K562 (cell line): Measurements from ENCODE around the gene HES3. TPM values are rescaled to one million over a fixed set of nuclear protein-coding genes. Genes with fewer than 3 reads are reported as not detected.

Experiments
- ATF1 ChIP-seq, 2 experiments: fragments of 450-650 bp in 1 of 2; IDR thresholded peaks; 2 replicates each; pipeline ENCODE4 v1.6.1; 2016; ENCODE audit warnings: missing compliant biosample characterization in 1 of 2, missing genetic modification characterization in 1 of 2
- BHLHE40 ChIP-seq: IDR thresholded peaks from 2 replicates; pipeline ENCODE4 v1.6.1; 2011; ENCODE audit warnings: low read length, improper control_type of control experiment
- MEIS2 ChIP-seq: fragments of 450-650 bp; IDR thresholded peaks from 2 replicates; pipeline ENCODE4 v1.6.1; 2014; ENCODE audit warnings: mild to moderate bottlenecking; ENCODE audit not compliant: partially characterized antibody
- NFIC ChIP-seq: fragments of 450-650 bp; IDR thresholded peaks from 2 replicates; pipeline ENCODE4 v1.6.1; 2017; ENCODE audit warnings: mild to moderate bottlenecking, inconsistent platforms
- NR2F6 ChIP-seq: fragments of 450-650 bp; formaldehyde crosslinking; IDR thresholded peaks from 2 replicates; pipeline ENCODE4 v1.4.0; 2020; ENCODE audit warnings: mild to moderate bottlenecking
- POLR2B ChIP-seq: fragments of 450-650 bp; IDR thresholded peaks from 2 replicates; pipeline ENCODE4 v1.6.1; 2018; ENCODE audit warnings: low read depth; ENCODE audit not compliant: partially characterized antibody
- RBM25 ChIP-seq: fragments of 200-400 bp; formaldehyde crosslinking; IDR thresholded peaks from 2 replicates; pipeline ENCODE4 v1.6.1; 2018; ENCODE audit warnings: low read length, low read depth, moderate library complexity; ENCODE audit not compliant: severe bottlenecking
- SP1 ChIP-seq: sonication (generic); formaldehyde crosslinking; IDR thresholded peaks from 2 replicates; pipeline ENCODE4 v1.8.1; 2022; ENCODE audit warnings: mild to moderate bottlenecking, missing genetic modification reagents
- ZNF507 ChIP-seq: conservative IDR thresholded peaks from 2 replicates; pipeline ENCODE4 v1.6.1; 2017; ENCODE audit warnings: missing genetic modification characterization, missing compliant biosample characterization
- ZNF699 ChIP-seq: fragments of 250-450 bp; sonication (Bioruptor Pico); IDR thresholded peaks from 2 replicates; pipeline ENCODE4 v1.8.0; 2021; ENCODE audit warnings: mild to moderate bottlenecking, moderate library complexity; ENCODE audit not compliant: insufficient replicate concordance
- ZNF764 ChIP-seq: fragments of 250-450 bp; sonication (Bioruptor Pico); IDR thresholded peaks from 2 replicates; pipeline ENCODE4 v1.4.0; 2020; ENCODE audit warnings: low read depth, mild to moderate bottlenecking, moderate library complexity
- polyA plus RNA-seq, 8 experiments: library from polyadenylated mRNA; depleted of rRNA in 4 of 8; stranded (reverse) in 5 of 8; unstranded in 3 of 8; fragments of >200 nt; fragmentation: Nextera tagmentation in 2 of 8; fragmentation: Illumina TruSeq in 1 of 8; extraction: Ambion mirVana in 2 of 8; extraction: Trizol in 1 of 8; gene quantifications; 2 replicates each; pipeline versions ENCODE4 v1.2.1 to v1.2.3, GENCODE V29; 2011 to 2014; ENCODE audit warnings: inconsistent platforms in 1 of 8, missing spikeins in 1 of 8
- total RNA-seq, 7 experiments: library from RNA; depleted of rRNA in 6 of 7; stranded (reverse); fragments of >200 nt in 6 of 7; fragmentation: Illumina TruSeq in 2 of 7; extraction: Trizol in 2 of 7; gene quantifications; 2 replicates each; pipeline versions ENCODE4 v1.2.1 to v1.2.3, GENCODE V29; 2011 to 2021; ENCODE audit warnings: low replicate concordance in 1 of 7
- TF ChIP-seq, protein P1 (sequence below): sonication (generic); formaldehyde crosslinking; IDR thresholded peaks from 2 replicates; pipeline ENCODE4 v1.8.1; 2023; ENCODE audit warnings: mild to moderate bottlenecking, missing genetic modification reagents, moderate library complexity
- TF ChIP-seq, protein P2 (sequence below): fragments of 450-650 bp; IDR thresholded peaks from 2 replicates; pipeline ENCODE4 v1.6.1; 2017; ENCODE audit warnings: antibody characterized with exemption, mild to moderate bottlenecking
- TF ChIP-seq, protein P3 (sequence below): sonication (generic); formaldehyde crosslinking; IDR thresholded peaks from 2 replicates; pipeline ENCODE4 v1.5.0; 2020; ENCODE audit warnings: missing genetic modification reagents
- TF ChIP-seq, protein P4 (sequence below): IDR thresholded peaks from 2 replicates; pipeline ENCODE4 v1.6.1; 2014; ENCODE audit warnings: antibody characterized with exemption
- TF ChIP-seq, protein P5 (sequence below): fragments of 250-450 bp; sonication (Bioruptor Pico); IDR thresholded peaks from 2 replicates; pipeline ENCODE4 v1.9.0; 2021; ENCODE audit warnings: mild to moderate bottlenecking, inconsistent platforms

The HES3 gene
- total and polyA plus RNA-seq, 9 of the 15 experiments (the other 6 are each of a cell fraction or from before 2014, with no cell fraction given): not detected

DNA sequence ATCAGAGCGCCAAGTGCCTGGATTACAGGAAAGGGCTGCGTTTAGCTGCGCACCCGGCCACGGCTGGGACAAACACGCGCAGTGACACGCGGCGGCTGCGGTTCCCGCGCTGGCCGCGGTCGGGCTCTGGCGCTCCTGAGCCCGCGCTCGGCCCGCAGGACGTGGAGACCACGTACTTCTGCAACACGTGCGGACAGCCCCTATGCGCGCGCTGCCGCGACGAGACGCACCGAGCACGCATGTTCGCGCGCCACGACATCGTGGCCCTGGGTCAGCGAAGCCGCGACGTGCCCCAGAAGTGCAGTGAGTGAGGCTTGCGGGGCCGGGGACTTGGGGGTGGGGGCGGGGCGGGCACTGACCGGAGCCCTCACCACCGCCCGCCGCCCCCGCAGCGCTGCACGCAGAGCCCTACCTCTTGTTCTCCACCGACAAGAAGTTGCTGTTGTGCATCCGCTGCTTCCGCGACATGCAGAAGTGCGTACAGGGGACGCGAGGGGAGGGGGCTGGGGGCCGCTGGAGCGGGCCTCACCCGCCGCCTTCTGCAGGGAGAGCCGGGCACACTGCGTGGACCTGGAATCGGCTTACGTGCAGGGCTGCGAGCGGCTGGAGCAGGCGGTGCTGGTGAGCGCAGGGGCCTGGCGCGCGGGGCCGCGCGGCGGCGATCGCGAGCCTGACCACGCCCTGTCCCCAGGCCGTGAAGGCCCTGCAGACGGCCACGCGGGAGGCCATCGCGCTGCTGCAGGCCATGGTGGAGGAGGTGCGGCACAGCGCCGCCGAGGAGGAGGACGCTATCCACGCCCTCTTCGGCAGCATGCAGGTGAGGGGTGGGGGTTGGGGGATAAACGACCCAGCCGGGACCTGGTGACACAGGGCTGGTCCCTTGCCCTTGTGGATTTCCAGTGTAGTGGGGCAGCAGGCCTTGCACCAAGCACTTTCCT lies 35.0 kb upstream of the HES3 start (continued):
- TF ChIP-seq, protein P1, sequence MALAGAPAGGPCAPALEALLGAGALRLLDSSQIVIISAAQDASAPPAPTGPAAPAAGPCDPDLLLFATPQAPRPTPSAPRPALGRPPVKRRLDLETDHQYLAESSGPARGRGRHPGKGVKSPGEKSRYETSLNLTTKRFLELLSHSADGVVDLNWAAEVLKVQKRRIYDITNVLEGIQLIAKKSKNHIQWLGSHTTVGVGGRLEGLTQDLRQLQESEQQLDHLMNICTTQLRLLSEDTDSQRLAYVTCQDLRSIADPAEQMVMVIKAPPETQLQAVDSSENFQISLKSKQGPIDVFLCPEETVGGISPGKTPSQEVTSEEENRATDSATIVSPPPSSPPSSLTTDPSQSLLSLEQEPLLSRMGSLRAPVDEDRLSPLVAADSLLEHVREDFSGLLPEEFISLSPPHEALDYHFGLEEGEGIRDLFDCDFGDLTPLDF: peak; percentile 69
- TF ChIP-seq, protein P2, sequence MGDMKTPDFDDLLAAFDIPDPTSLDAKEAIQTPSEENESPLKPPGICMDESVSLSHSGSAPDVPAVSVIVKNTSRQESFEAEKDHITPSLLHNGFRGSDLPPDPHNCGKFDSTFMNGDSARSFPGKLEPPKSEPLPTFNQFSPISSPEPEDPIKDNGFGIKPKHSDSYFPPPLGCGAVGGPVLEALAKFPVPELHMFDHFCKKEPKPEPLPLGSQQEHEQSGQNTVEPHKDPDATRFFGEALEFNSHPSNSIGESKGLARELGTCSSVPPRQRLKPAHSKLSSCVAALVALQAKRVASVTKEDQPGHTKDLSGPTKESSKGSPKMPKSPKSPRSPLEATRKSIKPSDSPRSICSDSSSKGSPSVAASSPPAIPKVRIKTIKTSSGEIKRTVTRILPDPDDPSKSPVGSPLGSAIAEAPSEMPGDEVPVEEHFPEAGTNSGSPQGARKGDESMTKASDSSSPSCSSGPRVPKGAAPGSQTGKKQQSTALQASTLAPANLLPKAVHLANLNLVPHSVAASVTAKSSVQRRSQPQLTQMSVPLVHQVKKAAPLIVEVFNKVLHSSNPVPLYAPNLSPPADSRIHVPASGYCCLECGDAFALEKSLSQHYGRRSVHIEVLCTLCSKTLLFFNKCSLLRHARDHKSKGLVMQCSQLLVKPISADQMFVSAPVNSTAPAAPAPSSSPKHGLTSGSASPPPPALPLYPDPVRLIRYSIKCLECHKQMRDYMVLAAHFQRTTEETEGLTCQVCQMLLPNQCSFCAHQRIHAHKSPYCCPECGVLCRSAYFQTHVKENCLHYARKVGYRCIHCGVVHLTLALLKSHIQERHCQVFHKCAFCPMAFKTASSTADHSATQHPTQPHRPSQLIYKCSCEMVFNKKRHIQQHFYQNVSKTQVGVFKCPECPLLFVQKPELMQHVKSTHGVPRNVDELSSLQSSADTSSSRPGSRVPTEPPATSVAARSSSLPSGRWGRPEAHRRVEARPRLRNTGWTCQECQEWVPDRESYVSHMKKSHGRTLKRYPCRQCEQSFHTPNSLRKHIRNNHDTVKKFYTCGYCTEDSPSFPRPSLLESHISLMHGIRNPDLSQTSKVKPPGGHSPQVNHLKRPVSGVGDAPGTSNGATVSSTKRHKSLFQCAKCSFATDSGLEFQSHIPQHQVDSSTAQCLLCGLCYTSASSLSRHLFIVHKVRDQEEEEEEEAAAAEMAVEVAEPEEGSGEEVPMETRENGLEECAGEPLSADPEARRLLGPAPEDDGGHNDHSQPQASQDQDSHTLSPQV: peak; percentile 53; the same call in 1 of the 2 replicates
- no peak for TF ChIP-seq RBM25
- TF ChIP-seq ZNF764 (CRISPR knock-in tag): no peak
- TF ChIP-seq, protein P3, sequence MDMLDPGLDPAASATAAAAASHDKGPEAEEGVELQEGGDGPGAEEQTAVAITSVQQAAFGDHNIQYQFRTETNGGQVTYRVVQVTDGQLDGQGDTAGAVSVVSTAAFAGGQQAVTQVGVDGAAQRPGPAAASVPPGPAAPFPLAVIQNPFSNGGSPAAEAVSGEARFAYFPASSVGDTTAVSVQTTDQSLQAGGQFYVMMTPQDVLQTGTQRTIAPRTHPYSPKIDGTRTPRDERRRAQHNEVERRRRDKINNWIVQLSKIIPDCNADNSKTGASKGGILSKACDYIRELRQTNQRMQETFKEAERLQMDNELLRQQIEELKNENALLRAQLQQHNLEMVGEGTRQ (CRISPR knock-in tag): peak; percentile 44; the same call in 1 of the 2 replicates
- TF ChIP-seq ATF1 (CRISPR knock-in tag; IDR thresholded peaks at IDR 0.05): no peak
- TF ChIP-seq ATF1 (tag; IDR thresholded peaks at IDR 0.05): peak; percentile 14
- TF ChIP-seq, protein P4, sequence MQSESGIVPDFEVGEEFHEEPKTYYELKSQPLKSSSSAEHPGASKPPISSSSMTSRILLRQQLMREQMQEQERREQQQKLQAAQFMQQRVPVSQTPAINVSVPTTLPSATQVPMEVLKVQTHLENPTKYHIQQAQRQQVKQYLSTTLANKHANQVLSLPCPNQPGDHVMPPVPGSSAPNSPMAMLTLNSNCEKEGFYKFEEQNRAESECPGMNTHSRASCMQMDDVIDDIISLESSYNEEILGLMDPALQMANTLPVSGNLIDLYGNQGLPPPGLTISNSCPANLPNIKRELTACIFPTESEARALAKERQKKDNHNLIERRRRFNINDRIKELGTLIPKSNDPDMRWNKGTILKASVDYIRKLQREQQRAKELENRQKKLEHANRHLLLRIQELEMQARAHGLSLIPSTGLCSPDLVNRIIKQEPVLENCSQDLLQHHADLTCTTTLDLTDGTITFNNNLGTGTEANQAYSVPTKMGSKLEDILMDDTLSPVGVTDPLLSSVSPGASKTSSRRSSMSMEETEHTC: no peak
- TF ChIP-seq NR2F6 (CRISPR knock-in tag): no peak
- peak; percentile 26 for TF ChIP-seq MEIS2
- 0 out of 2 replicates have a peak, but pooled peaks have one; percentile 7 for TF ChIP-seq NFIC
- peak; percentile 33 for TF ChIP-seq POLR2B
- TF ChIP-seq, protein P5, sequence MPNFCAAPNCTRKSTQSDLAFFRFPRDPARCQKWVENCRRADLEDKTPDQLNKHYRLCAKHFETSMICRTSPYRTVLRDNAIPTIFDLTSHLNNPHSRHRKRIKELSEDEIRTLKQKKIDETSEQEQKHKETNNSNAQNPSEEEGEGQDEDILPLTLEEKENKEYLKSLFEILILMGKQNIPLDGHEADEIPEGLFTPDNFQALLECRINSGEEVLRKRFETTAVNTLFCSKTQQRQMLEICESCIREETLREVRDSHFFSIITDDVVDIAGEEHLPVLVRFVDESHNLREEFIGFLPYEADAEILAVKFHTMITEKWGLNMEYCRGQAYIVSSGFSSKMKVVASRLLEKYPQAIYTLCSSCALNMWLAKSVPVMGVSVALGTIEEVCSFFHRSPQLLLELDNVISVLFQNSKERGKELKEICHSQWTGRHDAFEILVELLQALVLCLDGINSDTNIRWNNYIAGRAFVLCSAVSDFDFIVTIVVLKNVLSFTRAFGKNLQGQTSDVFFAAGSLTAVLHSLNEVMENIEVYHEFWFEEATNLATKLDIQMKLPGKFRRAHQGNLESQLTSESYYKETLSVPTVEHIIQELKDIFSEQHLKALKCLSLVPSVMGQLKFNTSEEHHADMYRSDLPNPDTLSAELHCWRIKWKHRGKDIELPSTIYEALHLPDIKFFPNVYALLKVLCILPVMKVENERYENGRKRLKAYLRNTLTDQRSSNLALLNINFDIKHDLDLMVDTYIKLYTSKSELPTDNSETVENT (CRISPR knock-in tag): 0 out of 2 replicates have a peak, but pooled peaks have one; percentile 39
- no peak for TF ChIP-seq ZNF507
- peak; percentile 52 for TF ChIP-seq SP1 (CRISPR knock-in tag)
- peak; percentile 87 for TF ChIP-seq BHLHE40
- no peak for TF ChIP-seq ZNF699 (CRISPR knock-in tag)
